Measurements from ENCODE around the gene KIF4B.
"Not testable (repeated sequence)": the region's sequence is repeated elsewhere in the genome, so short reads cannot be mapped to it uniquely, and the experiment has no call there.

The KIF4B gene, protein sequence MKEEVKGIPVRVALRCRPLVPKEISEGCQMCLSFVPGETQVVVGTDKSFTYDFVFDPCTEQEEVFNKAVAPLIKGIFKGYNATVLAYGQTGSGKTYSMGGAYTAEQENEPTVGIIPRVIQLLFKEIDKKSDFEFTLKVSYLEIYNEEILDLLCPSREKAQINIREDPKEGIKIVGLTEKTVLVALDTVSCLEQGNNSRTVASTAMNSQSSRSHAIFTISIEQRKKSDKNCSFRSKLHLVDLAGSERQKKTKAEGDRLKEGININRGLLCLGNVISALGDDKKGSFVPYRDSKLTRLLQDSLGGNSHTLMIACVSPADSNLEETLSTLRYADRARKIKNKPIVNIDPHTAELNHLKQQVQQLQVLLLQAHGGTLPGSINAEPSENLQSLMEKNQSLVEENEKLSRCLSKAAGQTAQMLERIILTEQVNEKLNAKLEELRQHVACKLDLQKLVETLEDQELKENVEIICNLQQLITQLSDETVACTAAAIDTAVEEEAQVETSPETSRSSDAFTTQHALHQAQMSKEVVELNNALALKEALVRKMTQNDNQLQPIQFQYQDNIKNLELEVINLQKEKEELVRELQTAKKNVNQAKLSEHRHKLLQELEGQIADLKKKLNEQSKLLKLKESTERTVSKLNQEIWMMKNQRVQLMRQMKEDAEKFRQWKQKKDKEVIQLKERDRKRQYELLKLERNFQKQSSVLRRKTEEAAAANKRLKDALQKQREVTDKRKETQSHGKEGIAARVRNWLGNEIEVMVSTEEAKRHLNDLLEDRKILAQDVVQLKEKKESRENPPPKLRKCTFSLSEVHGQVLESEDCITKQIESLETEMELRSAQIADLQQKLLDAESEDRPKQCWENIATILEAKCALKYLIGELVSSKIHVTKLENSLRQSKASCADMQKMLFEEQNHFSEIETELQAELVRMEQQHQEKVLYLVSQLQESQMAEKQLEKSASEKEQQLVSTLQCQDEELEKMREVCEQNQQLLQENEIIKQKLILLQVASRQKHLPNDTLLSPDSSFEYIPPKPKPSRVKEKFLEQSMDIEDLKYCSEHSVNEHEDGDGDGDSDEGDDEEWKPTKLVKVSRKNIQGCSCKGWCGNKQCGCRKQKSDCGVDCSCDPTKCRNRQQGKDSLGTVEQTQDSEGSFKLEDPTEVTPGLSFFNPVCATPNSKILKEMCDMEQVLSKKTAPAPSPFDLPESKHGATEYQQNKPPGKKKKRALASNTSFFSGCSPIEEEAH

DNA sequence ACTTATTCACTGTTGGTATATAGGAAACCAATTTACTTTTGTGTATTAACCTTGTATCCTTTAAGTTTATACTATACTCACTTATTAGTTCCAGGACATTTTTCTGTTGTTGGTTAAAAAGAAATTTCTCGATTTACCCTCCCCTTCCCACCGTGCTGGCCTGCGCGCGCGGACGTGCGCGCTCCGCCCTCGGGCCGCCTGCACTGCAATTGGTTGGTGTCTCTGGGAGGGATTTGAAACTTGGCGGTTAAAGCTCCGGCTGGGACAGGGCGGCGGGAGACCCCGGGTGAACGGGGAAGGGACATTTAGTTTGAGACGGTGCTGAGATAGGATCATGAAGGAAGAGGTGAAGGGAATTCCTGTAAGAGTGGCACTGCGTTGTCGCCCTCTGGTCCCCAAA, at the start of gene KIF4B:
Gene KIF4B (plus strand): TSS at position 230 of the 400 bp plus-strand sequence. CDS start 105 bp downstream, at position 335.
- no peak for DNase-seq (ENCODE audit: low read depth)

DNA sequence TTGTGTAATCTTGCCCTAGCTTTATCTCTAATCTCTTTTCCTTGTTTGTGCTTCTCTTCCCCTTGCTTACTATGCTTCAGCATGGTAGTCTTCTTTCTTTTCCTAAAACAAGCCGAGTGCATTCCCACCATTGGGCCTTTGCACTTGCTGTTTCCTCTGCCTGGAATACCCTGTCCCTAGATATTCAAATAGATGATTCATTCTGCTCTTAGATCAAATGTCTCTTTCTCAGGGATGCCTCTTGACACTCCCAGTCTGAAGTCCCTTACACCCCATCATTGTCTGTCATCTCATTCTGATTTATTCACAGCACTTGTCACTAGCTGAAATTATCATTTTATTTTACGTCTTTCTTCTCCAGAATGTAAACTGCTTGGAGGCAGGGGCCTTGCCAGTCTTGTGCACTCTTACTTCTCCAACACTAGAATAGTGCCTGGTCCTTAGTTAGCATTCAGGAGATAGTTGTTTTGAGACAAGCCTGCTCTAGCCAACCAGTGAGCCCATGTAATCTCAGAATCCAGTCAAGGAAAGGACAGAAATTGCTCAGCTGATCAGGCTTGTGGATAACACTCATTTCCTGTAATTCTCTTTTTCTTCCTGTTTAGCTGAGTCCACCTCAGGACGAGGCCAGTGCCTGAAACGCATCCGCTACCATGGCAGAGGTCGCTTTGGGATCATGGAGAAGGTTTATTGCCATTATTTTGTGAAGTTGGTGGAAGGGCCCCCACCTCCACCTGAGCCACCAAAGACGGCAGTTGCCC, 47.3 kb upstream of the KIF4B start:
- DNase-seq (ENCODE audit: low read depth), result no peak

DNA sequence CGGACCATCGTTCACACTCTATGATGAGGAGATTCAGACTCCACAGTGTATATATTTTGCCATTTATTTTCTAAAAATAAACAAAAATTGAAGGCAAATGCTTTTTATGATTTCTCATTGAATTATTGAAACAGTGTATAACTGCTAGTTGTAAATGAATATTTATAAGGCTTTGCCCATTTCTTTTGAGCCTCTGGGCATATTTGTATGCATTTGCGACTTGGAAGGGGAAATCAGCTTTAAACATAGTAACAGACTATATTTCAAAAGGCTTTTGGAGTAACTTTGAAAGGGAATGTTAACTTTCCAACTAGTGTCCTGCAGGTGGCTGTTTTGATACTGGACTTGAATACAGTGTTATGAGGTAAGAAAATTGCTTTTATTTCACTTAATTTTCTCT, 46.7 kb upstream of the KIF4B start:
- DNase-seq (ENCODE audit: low read depth), result no peak

DNA sequence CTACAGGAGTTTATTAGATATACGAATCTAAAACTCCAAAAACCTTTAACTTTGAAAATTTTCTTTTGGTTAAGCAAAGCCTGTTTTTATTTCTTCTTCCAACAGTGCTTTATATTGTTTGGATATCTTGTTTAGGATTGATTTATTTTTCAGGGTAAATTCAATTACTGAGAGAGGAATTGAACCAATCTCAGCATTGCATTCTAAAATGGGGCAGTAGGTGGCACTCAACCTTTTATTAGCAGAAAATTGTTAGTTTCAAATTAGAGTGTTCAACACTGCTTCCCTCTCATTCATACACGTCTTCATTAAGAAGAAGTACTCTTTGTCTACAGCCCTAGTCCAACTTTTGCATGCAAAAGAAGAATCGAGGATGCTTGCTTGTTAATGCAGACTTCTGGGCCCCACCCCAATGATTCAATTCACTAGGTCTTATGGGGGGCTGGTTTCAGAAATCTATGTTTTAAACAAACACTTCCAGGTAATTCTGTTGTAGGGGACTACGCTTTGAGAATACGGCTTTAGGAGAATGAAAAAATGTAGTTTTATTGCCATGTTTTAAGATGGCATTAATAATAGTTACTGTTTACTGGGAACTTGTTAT, 46.0 kb upstream of the KIF4B start:
- DNase-seq (ENCODE audit: low read depth), result no peak

DNA sequence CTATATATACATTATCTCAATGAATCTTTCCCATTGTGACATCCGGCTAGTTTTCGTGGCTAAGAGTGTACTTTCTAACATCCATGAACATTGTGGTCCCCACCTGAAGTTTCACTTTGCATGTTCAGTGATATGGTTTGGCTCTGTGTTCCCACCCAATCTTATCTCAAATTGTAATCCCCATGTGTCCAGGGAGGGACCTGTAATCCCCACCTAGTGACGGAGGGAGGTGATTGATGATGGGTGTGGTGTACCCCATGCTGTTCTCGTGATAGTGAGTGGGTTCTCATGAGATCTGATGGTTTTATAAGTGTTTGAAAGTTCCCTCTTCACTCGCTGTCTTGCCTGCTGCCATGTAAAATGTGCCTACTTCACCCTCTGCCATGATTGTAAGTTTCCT, 44.6 kb upstream of the KIF4B start:
- DNase-seq (ENCODE audit: low read depth), result no peak

DNA sequence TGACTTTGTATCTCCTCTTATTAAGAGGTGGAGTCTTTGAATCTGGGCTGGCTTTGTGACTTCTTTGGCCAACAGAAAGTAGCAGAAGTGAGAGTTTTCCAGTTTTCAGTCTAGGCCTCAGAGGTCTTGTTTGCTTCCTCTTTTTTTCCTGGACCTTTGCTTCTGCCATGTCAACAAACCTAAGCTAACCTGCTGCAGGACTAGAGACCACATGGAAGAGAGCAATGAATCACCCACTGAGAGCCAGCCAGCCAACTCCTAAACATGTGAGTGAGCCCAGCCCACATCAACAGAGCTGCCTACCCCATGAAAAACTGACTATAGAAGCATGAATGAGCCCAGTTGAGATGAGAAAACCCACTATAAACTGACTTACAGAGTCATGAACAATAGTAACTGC, 42.8 kb upstream of the KIF4B start:
- DNase-seq (ENCODE audit: low read depth), result no peak

DNA sequence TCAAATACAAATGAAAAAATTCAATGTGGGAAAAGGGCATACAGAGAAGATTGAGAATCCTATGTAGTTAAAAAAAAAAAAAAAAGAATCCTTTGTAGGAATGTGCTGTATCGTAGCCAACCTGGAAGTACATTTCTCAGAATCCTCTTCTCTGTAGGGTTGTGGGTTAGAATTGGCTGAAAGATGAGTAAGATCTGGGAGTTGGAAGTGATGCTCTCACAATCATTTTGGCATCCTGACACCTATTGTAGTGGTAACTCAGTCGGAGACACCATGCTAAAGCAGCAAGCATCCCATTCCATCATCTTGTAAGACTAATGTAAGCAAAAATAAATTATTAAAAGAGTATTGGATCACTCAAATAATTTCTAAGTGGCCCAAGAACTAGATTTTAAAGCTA, 42.1 kb upstream of the KIF4B start:
- DNase-seq (ENCODE audit: low read depth), result no peak

DNA sequence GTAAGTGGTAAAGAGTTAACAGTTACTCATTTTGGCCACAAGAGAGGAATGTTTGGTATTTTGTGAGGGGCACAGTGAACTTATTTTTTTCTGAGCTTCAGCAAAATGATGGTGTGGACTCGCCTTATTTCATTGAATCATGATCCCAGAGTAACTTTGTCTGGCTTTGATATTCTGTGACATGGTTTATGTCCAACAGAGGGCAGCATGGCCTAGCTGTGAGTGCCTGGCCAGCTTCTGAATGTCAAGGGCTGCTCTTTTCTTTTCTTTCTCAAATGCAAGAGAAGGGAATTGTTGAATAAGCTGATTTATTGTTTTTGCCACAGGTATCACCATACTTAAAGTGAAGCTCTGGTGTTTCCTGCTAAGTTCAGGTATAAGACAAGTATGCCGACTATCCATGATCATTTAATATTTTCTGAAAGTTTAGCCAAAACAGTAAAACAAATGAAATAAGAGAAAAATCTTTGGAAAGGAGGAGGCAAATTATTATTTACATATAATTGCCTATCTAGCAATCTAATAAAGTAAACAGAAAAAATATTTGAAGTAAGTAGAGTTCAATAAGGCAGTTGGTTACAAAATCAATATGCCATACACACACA, 41.0 kb upstream of the KIF4B start:
- DNase-seq (ENCODE audit: low read depth), result no peak

DNA sequence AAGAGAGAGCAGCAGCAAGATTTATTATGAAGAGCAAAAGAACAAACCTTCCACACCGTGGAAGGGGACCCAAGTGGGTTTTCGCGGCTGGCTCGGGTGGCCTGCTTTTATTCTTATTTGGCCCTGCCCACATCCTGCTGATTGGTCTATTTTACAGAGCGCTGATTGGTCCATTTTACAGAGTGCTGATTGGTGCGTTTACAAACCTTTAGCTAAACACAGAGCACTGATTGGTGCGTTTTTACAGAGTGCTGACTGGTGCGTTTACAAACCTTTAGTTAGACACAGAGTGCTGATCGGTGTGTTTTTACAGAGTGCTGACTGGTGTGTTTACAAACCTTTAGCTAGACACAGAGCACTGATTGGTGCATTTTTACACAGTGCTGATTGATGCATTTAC, 37.5 kb upstream of the KIF4B start:
- DNase-seq (ENCODE audit: low read depth), result not testable (repeated sequence)

DNA sequence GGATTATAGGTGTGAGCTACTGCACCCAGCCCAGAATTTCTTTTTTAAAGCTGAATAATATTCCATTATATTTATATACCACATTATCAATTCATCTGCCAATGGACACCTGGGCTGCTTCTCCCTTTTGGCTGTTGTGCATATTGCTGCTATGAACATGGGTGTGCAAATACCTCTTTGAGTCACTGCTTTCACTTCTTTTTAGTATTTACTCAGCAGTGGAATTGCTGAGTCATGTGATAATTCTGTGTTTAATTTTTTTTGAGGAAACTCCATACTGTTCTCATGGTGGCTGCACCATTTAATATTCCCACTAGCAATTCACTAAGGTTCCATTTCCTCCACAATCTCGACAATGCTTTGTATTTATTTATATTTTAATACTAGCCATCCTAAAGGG, 36.1 kb upstream of the KIF4B start:
- no peak for DNase-seq (ENCODE audit: low read depth)

DNA sequence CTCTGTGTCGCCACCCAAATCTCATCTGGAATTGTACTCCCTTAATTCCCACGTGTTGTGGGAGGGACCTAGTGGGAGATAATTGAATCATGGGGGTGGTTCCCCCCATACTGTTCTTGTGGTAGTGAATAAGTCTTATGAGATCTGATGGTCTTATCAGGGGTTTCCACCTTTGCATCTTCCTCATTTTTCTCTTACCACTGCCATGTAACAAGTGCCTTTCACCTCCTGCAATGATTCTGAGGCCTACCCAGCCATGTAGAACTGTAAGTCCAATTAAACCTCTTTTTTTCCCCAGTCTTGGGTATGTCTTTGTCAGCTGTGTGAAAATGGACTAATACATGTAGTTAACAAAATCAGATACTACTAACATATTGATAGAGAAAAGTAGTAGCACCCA, 35.3 kb upstream of the KIF4B start:
- not testable (repeated sequence) for DNase-seq (ENCODE audit: low read depth)

DNA sequence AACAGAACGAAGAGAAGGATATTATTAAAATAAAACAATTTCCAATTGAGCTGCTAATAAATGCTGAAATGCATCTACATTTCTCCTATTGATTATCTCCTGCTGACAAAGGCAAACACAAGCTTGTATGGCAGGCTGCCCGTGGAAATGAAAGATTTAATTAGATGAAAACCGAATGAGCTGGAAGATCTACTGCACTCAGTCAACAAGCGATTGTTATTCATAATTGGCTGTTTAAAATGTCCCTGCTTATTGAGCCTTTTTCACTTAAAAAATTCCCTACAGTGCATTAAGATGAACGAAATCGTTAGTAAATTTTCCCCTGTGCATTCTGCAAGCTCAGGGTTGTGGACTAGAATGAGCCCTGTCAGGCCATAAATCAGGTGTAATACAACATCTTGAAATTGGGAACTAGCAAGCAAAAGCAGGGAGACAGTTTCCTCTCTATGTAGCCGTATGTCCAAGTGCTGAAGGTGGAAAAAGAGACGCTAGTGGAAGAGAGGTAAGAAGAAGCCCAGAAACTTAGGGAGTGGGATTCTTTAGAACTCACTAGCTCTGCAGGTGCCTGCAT, 28.5 kb upstream of the KIF4B start:
- DNase-seq (ENCODE audit: low read depth), result no peak

DNA sequence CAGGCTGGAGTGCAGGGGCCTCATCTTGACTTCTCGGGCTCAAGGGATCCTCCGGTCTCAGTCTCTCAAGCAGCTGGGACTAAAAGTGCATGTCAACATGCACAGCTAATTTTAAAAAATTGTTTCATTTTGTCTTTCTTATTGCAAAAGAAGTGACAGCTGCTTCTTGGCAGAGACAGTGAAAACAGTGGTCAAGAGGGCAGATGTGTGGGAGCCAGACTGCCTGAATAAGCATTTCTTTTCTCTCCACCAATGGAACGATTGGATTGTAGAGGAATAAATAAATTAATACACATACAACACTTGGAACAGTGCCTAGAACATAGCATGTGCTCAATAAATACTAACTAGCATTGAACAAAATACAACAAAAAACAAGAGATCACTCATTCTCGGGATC, 27.4 kb upstream of the KIF4B start:
- no peak for DNase-seq (ENCODE audit: low read depth)

DNA sequence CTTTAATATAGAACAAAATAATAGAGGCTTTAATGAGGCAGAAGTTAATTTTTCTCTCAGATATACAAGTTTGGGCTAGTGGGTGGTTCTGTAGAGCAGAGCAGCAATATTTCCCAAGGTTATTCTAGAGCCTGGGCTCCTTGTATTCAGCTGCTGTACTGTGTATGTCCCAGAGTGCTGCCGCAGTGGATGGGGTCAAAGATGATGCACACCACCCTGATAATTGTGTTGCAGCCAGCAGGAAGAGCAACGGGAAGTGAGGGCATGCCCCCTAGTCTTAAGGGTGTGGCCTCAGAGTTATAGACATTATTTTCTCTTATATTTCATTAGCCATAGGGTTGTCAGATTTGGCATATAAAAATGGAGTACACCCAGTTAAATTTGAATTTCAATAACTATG, 23.9 kb upstream of the KIF4B start:
- no peak for DNase-seq (ENCODE audit: low read depth)

DNA sequence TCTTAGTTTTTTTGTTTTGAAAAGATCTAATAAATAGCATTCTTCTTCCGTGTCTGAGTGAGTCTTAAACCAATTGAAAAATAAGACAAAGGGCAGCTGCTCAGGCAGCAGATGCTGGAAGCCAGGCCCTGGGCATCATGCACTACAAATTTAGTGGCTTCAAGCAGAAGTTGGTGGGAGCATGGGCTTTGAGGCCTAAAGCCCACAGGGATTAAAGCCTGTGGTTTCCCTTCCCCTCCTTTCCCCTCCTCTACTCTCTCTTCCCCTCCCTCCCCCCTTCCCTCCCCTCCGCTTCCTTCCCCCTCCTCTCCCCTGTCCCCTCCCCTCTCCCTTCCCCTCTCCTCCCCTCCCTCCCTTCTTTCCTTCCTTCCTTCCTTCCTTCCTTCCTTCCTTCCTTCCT, 20.1 kb upstream of the KIF4B start:
- no peak for DNase-seq (ENCODE audit: low read depth)

DNA sequence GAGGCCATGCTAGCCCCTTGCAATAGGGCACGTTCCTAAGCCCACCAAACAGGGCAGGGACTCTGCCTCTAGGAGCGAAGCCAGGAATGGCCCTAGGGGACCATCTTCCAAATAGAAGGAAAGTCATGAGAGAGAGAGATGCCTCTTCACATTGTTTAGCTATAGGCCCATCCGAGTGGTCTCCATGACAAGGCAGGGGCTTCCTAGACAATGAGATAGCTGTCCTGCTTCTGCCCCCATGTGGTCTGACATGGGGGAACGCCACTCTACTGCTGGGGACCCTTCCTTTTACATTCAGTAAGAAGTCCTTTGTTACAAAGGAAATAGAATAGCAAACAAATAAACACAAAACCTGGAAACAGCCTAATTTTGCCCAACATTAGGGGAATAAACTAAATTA, 17.9 kb upstream of the KIF4B start:
- no peak for DNase-seq (ENCODE audit: low read depth)

DNA sequence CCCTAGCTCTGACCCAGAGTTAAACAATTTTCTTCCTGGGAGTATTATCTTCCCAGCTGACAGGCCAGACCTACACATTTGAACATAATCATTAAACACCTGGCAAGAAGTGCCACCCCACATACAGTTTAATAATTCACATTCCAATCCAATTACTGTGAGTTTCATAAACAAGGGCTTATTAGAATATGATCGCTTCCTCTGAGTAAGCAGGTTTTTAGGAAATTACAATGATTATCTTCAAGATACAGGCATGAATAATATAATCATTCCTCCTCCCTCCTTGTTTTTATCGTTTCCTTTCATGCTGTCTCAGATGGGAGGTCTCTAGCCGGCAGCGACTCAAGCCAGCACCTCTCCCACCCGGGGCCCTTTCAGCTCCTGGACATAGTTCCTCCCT, 15.8 kb upstream of the KIF4B start:
- DNase-seq (ENCODE audit: low read depth), result no peak

DNA sequence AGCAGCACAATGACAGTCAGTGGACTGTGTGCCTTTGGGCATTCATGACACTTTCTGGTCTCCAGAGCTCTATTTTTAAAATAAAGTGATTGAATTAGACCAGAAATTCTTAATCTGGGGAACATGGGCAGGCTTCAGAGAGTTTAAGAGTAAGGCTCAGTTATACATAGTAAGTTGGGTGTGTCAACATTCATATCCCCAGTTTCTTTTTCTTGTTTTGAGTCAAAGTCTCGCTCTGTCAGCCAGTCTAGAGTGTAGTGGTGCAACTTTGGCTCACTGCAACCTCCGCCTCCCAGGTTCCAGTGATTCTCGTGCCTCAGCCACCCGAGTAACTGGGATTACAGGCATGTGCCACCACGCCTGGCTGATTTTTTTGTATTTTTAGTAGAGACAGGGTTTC, 13.7 kb upstream of the KIF4B start:
- DNase-seq (ENCODE audit: low read depth), result no peak

DNA sequence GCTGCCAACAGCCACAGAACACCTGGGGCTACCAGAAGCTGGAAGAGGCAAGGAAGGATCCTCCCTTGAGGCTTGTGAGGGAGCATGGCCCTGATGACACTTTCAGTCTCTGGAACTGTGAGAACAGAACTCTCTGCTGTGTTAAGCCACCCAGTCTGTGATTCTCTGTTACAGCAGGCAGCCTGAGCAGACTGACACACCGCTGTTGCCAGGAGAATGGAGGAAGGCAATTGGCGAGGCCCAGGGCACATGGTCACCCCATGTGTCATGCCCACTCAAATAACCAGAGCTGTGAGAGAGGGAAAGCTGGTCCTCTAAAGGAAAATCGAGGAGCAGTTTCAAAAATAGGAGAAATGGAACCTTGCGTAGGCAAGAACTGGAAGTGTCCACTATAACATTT, 12.0 kb upstream of the KIF4B start:
- DNase-seq (ENCODE audit: low read depth), result no peak

DNA sequence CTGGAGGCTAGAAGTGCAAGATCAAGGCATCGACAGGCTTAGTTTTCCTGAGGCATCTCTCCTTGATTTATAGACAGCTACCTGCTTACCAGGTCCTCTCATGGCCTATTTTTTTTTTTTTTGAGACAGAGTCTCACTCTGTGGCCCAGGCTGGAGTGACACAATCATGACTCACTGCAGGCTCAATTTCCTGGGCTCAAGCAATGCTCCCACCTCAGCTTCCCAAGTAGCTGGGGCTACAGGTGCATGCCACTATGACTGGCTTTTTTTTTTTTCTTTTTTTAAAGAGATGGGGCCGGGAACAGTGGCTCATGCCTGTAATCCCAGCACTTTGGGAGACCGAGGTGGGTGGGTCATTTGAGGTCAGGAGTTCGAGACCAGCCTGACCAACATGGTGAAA, 10.8 kb upstream of the KIF4B start:
- DNase-seq (ENCODE audit: low read depth), result not testable (repeated sequence)
